ENCODE data around the gene TKTL1.

The TKTL1 gene

GRCh38 chrX:154373340-154374306, 78.0 kb downstream of the TKTL1 start:
- peak overlapping the region; percentile 55 for H3K4me3 ChIP-seq (ENCODE audit: control insufficient read depth, low read depth, low read length)
- DNase-seq (ENCODE audit: low read depth), result no peak
- TF ChIP-seq, protein P1, sequence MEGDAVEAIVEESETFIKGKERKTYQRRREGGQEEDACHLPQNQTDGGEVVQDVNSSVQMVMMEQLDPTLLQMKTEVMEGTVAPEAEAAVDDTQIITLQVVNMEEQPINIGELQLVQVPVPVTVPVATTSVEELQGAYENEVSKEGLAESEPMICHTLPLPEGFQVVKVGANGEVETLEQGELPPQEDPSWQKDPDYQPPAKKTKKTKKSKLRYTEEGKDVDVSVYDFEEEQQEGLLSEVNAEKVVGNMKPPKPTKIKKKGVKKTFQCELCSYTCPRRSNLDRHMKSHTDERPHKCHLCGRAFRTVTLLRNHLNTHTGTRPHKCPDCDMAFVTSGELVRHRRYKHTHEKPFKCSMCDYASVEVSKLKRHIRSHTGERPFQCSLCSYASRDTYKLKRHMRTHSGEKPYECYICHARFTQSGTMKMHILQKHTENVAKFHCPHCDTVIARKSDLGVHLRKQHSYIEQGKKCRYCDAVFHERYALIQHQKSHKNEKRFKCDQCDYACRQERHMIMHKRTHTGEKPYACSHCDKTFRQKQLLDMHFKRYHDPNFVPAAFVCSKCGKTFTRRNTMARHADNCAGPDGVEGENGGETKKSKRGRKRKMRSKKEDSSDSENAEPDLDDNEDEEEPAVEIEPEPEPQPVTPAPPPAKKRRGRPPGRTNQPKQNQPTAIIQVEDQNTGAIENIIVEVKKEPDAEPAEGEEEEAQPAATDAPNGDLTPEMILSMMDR (IDR thresholded peaks at IDR 0.05; ENCODE audit: control insufficient read depth, insufficient read depth, low read depth, low read length, missing control alignments), result peak; percentile 53

DNA sequence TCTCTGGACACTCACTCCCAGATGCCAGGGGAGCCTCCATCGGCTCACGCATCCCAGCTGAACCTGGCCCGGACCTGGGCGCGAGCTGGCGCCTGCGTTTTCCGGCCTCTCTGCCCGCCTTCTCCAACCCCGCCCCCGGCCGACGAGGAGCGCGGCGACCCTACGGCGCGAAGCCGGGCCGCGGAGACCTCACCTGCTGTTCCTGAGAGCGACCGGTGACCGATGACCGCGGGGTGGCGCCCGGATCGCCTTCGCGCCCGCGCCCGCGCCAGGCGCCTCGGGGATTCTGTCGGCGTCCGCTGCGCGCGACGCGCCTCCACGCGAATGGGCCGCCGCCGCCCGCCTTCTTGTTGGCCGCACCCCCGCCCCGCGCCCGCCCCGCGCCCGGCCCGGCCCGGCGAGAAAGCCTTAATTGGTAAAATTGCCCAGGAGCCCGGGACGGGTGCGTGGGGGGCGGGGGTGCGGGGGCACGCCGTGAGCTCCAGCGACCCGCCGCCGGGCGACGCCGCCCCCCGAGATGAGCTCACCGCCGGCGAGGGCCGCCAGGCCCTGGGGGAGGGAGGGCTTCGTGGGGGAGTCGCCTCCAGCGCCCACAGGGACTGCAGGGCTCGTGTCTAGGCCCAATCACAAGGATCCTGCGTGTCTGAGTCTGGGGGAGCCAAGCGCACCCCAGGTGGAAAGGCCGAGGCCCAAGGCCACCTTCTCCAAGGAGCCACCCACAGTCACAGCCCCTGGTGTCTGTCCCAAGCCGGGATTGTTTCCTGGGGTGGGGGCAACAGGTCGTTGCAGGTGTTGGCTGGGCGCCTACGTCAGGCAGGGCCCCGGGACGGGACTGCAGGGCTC, 78.9 kb downstream of the TKTL1 start, which contains the start of gene FLNA:
Gene FLNA (minus strand): TSS at position 322 of the 843 bp plus-strand sequence. CDS start 3,389 bp downstream, outside the sequence.
- TF ChIP-seq, protein P1 (IDR thresholded peaks at IDR 0.05; ENCODE audit: control insufficient read depth, insufficient read depth, low read depth, low read length, missing control alignments), result no peak
- H3K4me3 ChIP-seq (ENCODE audit: control insufficient read depth, low read depth, low read length), result peak within 1 kb of the TSS; percentile 55
- DNase-seq (ENCODE audit: low read depth), result no peak

DNA sequence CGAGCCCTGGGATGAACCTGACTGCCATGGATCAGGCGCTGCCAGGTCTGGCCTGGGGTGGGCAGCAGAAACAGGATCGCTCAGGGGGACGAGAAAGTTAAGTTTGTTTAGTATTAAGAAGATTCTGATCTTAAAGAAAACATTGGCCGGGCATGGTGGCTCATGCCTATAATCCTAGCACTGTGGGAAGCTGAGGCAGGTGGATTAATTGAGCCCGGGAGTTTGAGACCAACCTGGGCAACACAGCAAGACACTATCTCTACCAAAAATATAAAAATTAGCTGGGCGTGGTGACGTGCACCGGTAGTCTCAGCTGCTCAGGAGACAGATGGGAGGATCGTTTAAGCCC, 79.5 kb downstream of the TKTL1 start:
- DNase-seq (ENCODE audit: low read depth), result no peak
- peak overlapping the region; percentile 37 for H3K4me3 ChIP-seq (ENCODE audit: control insufficient read depth, low read depth, low read length)
- TF ChIP-seq, protein P1 (IDR thresholded peaks at IDR 0.05; ENCODE audit: control insufficient read depth, insufficient read depth, low read depth, low read length, missing control alignments), result no peak

GRCh38 chrX:154376774-154377173, 81.2 kb downstream of the TKTL1 start:
- no peak for DNase-seq (ENCODE audit: low read depth)
- no peak overlapping the region for H3K4me3 ChIP-seq (ENCODE audit: control insufficient read depth, low read depth, low read length)
- TF ChIP-seq, protein P1 (IDR thresholded peaks at IDR 0.05; ENCODE audit: control insufficient read depth, insufficient read depth, low read depth, low read length, missing control alignments), result no peak

GRCh38 chrX:154378059-154378798, 82.6 kb downstream of the TKTL1 start:
- no peak for DNase-seq (ENCODE audit: low read depth)

More at GRCh38 chrX:154378059-154378798, 82.6 kb downstream of the TKTL1 start:
- peak overlapping the region; percentile 40 for H3K4me3 ChIP-seq (ENCODE audit: control insufficient read depth, low read depth, low read length)
- TF ChIP-seq, protein P1 (IDR thresholded peaks at IDR 0.05; ENCODE audit: control insufficient read depth, insufficient read depth, low read depth, low read length, missing control alignments), result no peak
